HAP-1 (cell line): ENCODE results near the gene UBA5.
A peak's percentile ranks its signal among the peaks of the same experiment; 100 is the strongest.

Source experiments
- DNase-seq, 2 experiments: peaks; one replicate each; pipeline ENCODE4 v3.0.0-alpha.2; 2016 to 2020; ENCODE audit warnings: low spot score in 2 of 2
- H3K27me3 ChIP-seq: fragments of 250-450 bp; sonication (Bioruptor Pico); 2 replicates; pipeline ENCODE4 v1.5.1; 2020; ENCODE audit warnings: low read depth, mild to moderate bottlenecking, moderate library complexity
- H3K36me3 ChIP-seq: fragments of 250-450 bp; sonication (Bioruptor Pico); replicated peaks from 2 replicates; pipeline ENCODE4 v1.5.1; 2020; ENCODE audit warnings: mild to moderate bottlenecking
- H3K4me1 ChIP-seq: fragments of 250-450 bp; sonication (Bioruptor Pico); 2 replicates; pipeline ENCODE4 v1.5.1; 2020; ENCODE audit warnings: mild to moderate bottlenecking
- H3K4me3 ChIP-seq: fragments of 250-450 bp; sonication (Bioruptor Pico); 2 replicates; pipeline ENCODE4 v1.5.1; 2020; ENCODE audit warnings: mild to moderate bottlenecking, moderate library complexity
- H3K9me3 ChIP-seq: fragments of 250-450 bp; sonication (Bioruptor Pico); 2 replicates; pipeline ENCODE4 v1.5.1; 2020; ENCODE audit warnings: mild to moderate bottlenecking, moderate library complexity
- in situ Hi-C: fragments of 300-500 bp; cut with MboI; formaldehyde crosslinking; loops from 3 replicates; pipeline ENCODE4 v1.14.3; 2020; ENCODE audit warnings: low sequenced_read_pairs, inconsistent platforms, mixed read lengths

UBA5 gene

DNA sequence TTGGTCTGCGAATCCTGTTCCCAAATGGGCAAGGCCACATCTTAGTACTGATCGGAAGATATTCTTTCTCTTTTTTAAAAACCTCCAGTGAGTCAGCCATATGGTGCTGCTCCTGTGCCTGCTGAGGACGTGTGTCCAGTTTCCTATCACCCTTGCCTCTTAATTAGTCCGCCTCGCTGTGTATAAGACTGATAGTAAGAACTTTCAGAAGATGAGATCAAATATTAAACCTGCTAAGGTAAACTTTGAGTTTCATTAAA, 612 bp downstream of the UBA5 start:
- in situ Hi-C loops = no loop called here
- Histone ChIP-seq H3K9me3 (no peaks in the 10 kb centered on the region), H3K4me3 (peak overlapping the region; percentile 82), H3K27me3 (no peaks in the 10 kb centered on the region), H3K36me3 (no peaks in the 10 kb centered on the region), H3K4me1 (peaks cover 8% of the 10 kb centered on the region)
- DNase-seq = peak in 1 of 2 experiments; percentile 6

DNA sequence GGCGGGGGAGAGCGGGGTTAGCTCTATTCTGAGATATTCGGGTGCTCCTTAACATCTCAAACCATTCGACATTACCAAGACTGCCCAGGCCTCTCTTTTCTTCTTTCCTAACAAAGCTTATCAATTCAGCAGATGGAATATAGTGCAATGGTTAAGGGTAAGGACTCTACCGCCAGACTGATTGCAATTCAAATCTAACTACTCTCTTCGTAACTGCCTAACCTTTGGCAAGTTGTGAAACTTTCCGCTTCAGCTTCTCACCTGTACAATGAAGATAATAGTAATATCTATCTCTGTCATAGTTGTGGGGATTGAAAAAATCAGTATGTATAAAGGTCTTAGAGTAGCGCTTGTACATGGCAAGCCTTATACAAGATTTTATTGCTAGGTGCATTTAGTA, 972 bp downstream of the UBA5 start:
- Histone ChIP-seq H3K4me3 (peak overlapping the region; percentile 82), H3K36me3 (no peaks in the 10 kb centered on the region), H3K27me3 (no peaks in the 10 kb centered on the region), H3K4me1 (peaks cover 8% of the 10 kb centered on the region), H3K9me3 (no peaks in the 10 kb centered on the region)
- DNase-seq = no peak
- in situ Hi-C loops = no loop called here

DNA sequence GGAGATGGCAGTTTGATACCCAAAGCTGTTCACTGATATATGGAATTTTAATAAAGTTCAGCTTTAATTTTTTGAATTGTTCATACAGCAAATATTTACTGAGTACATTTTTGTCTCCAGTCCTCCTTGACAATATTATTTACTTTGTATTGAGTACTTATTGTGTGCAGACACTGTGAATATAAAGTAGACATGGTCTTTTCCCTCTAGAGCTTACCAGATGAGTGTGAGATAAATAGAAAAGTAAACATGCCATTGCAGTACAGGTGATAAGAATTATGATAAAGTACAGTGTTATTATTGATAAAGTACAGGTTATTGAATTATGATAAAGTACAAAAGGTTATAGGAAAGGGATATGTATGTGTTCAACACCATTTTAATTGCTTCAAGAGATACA, 2.1 kb downstream of the UBA5 start:
- DNase-seq = no peak
- no peaks in the 10 kb centered on the region for H3K9me3 ChIP-seq
- peaks cover 8% of the 10 kb centered on the region for H3K4me1 ChIP-seq
- in situ Hi-C loops = no loop called here
- H3K4me3 ChIP-seq = peak overlapping the region; percentile 82; the same call in 1 of the 2 replicates
- no peaks in the 10 kb centered on the region for H3K27me3 ChIP-seq
- H3K36me3 ChIP-seq = peaks cover 5% of the 10 kb centered on the region; the same call in 1 of the 2 replicates

DNA sequence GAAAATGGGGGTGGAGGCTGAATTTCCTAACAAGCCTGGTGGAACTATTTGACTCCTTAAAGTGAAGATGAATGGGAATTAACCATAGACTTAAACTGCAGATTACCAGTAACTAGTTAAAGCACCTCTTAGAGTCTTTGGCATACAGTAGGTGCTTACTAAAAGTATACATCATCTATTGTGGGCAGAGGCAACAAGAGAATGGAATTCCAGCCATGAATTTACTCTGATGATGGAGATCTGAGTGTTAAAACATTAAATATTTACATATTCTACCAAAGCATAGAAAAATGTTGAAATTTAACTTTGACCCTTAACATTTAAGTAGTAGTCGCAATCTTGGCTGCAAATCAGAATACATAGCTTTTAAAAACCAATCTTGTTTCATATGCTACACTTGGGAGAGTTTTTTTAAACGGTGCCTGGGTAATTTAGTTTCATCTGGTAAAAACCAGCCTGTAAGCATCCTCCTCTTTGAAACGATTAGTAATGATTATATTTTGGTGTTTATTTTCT, 5.2 kb downstream of the UBA5 start:
- in situ Hi-C loops = no loop called here
- H3K4me3 ChIP-seq = no peak overlapping the region
- peaks cover 12% of the 10 kb centered on the region for H3K36me3 ChIP-seq
- no peak for DNase-seq
- H3K4me1 ChIP-seq = no peaks in the 10 kb centered on the region
- H3K27me3 ChIP-seq = no peaks in the 10 kb centered on the region
- no peaks in the 10 kb centered on the region for H3K9me3 ChIP-seq

DNA sequence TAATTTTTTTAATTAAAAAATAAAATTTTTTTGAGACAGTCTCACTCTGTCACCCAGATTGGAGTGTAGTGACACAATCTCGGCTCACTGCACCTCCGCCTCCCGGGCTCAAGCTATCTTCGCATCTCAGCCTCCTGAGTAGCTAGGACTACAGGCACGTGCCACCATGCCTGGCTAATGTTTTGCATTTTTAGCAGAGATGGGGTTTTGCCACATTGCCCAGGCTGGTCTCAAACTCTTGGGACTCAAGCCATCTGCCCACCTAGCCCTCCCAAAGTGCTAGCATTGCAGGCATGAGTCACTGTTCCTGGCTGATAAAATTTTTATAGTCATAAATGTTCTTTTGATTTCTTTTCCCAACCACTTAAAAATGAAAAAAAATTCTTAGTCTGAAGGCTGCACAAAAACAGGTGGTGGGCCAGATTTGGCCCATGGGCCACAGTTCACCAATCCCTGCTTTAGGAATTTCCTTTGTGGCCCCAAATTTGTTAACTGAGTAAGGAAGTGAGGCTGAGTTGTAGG, 9.2 kb downstream of the UBA5 start:
- Histone ChIP-seq H3K4me3 (no peak overlapping the region), H3K4me1 (peaks cover 3% of the 10 kb centered on the region; the same call in 1 of the 2 replicates), H3K36me3 (peaks cover 39% of the 10 kb centered on the region), H3K27me3 (no peaks in the 10 kb centered on the region), H3K9me3 (no peaks in the 10 kb centered on the region)
- no peak for DNase-seq
- in situ Hi-C loops = no loop called here

DNA sequence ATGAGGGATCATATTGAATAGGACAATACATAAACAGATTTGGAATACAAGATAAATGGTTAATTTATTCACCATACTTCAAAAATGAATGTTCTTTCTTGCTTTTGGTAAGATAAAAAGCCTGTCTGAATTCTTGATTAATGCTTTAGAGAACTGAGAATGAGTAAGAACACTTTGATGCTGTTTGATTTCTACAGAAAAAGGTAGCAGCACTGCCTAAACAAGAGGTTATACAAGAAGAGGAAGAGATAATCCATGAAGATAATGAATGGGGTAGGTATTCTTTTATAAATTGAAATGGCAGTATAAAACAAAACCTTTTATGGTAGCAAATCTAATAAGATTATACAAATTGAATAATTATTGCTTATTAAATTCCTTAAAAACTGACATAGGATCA, 15.3 kb downstream of the UBA5 start:
- no peak overlapping the region for H3K4me3 ChIP-seq
- peaks cover 69% of the 10 kb centered on the region for H3K36me3 ChIP-seq
- DNase-seq = no peak
- H3K27me3 ChIP-seq = no peaks in the 10 kb centered on the region
- peaks cover 3% of the 10 kb centered on the region; the same call in 1 of the 2 replicates for H3K4me1 ChIP-seq
- H3K9me3 ChIP-seq = no peaks in the 10 kb centered on the region
- in situ Hi-C loops = no loop called here

DNA sequence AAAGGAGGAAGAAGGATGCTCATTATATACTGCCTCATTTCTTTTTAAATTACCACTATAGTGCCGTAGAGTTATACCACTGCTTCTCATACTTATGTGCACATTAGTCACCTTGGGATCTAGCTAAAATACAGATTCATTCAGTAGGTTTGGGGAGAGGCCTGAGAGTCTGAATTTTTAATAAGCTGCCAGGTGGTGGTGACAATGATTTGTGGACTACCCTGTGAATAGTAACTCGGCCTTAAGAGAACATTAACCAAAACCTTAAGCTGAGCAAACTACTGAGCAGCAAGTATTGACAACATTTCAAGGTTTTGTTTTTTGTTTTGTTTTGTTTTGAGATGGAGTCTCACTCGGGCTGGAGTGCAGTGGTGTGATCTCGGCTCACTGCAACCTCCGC, 19.8 kb downstream of the UBA5 start:
- no peak for DNase-seq
- H3K9me3 ChIP-seq = no peaks in the 10 kb centered on the region
- in situ Hi-C loops = no loop called here
- H3K4me1 ChIP-seq = no peaks in the 10 kb centered on the region
- H3K4me3 ChIP-seq = no peak overlapping the region
- H3K27me3 ChIP-seq = no peaks in the 10 kb centered on the region
- peaks cover 58% of the 10 kb centered on the region for H3K36me3 ChIP-seq

DNA sequence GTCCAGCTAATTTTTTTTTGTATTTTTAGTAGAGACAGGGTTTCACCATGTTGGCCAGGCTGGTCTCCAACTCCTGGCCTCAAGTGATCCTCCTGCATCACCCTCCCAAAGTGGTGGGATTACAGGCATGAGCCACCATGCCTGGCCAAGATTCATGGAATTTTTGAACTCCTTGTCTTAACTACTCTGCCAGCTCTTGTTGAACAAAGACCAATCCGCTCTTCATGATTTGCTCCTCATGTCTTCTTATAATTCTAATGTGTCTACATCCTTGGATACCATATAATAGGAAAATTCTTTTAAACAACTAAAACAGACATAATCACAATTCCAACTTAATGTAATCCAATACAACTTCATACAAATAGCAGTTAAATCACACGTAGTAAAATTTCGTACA, 21.3 kb downstream of the UBA5 start:
- Histone ChIP-seq H3K9me3 (no peaks in the 10 kb centered on the region), H3K36me3 (peaks cover 43% of the 10 kb centered on the region)

DNA sequence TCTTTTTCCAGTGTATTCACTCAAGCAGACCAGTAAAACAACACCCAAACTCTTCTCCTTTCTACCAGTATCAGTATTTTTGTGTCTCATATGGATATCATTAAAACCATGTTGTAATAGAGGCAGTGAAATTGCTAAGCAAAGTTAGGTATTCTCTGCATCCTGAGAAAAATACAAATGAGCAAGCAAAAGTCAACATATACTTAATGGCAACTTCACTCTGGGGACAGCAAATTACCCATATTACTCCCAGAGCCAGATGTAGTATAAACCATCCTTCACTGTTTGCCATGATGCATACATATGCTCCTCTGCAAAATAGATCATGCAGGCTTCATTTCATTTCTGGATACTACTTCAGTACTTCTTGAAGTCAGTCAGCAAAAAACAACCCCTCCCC, 22.1 kb downstream of the UBA5 start:
- Histone ChIP-seq H3K36me3 (peaks cover 35% of the 10 kb centered on the region), H3K4me1 (no peaks in the 10 kb centered on the region), H3K4me3 (no peak overlapping the region), H3K27me3 (no peaks in the 10 kb centered on the region), H3K9me3 (no peaks in the 10 kb centered on the region)
- no peak for DNase-seq
- in situ Hi-C loops = no loop called here

More for the DNA sequence above, 21.3 kb downstream of the UBA5 start:
- no peak for DNase-seq
- H3K27me3 ChIP-seq = no peaks in the 10 kb centered on the region
- H3K4me1 ChIP-seq = no peaks in the 10 kb centered on the region
- in situ Hi-C loops = no loop called here
- no peak overlapping the region for H3K4me3 ChIP-seq

DNA sequence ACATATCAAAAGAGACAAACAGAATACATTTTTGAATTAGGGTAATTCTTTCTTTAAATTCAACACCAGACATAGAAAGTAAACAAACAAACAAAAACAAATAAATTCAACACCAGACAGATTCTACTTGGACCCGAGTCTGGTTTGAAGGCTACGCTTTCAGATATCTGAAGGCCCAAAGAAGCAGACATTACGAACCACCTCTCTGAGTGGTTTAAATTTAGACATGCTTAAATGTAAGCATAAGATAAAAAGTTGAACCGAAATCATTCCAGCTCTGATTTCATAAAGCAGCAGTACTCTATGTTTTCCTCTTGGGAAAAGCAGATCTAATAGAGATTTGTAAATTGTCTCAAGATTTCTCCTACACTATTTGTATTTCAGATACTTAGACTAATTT, 29.9 kb downstream of the UBA5 start:
- no peaks in the 10 kb centered on the region for H3K27me3 ChIP-seq
- in situ Hi-C loops = no loop called here
- H3K36me3 ChIP-seq = peaks cover 52% of the 10 kb centered on the region
- no peaks in the 10 kb centered on the region for H3K4me1 ChIP-seq
- H3K9me3 ChIP-seq = no peaks in the 10 kb centered on the region
- DNase-seq = no peak
- H3K4me3 ChIP-seq = no peak overlapping the region

DNA sequence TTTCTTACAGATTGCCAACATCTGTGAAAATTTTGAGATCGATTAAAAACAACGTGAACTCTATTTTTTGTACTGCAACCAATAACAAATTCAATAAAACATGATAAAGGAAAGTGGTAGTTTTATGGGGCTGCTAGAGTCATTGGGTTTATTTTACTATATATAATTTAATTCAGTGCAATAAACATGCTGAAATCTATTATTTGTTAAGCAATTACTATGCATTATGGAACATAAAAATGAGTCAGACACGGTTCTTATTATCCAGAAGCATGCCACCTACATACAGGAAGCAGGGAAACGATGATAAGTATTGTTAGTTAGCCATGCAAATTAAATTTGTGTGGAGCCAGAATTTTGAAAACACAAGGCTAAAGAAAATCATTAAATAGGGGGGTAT, 34.9 kb downstream of the UBA5 start:
- H3K36me3 ChIP-seq = peaks cover 42% of the 10 kb centered on the region
- H3K4me3 ChIP-seq = no peak overlapping the region
- H3K27me3 ChIP-seq = no peaks in the 10 kb centered on the region
- H3K9me3 ChIP-seq = no peaks in the 10 kb centered on the region
- DNase-seq = no peak
- in situ Hi-C loops = no loop called here
- H3K4me1 ChIP-seq = no peaks in the 10 kb centered on the region

DNA sequence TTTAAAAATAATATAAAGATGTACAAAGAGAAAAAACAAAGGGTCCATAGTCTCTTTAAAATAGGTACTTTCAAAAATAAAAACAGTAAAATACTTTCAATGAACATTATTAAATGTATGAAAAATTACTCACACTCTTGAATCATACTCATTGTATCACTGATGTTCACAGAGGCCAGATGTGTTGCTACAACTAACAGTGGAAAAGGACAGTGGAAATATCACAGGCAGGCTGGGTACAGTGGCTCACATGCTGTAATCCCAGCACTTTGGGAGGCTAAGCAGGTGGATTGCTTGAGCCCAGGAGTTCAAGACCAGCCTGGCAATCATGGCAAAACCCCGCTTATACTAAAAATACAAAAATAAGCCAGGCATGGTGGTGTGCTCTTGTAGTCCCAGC, 35.3 kb downstream of the UBA5 start:
- H3K36me3 ChIP-seq = peaks cover 43% of the 10 kb centered on the region
- in situ Hi-C loops = no loop called here
- no peak for DNase-seq
- H3K9me3 ChIP-seq = no peaks in the 10 kb centered on the region
- H3K4me3 ChIP-seq = no peak overlapping the region
- no peaks in the 10 kb centered on the region for H3K4me1 ChIP-seq
- H3K27me3 ChIP-seq = no peaks in the 10 kb centered on the region

DNA sequence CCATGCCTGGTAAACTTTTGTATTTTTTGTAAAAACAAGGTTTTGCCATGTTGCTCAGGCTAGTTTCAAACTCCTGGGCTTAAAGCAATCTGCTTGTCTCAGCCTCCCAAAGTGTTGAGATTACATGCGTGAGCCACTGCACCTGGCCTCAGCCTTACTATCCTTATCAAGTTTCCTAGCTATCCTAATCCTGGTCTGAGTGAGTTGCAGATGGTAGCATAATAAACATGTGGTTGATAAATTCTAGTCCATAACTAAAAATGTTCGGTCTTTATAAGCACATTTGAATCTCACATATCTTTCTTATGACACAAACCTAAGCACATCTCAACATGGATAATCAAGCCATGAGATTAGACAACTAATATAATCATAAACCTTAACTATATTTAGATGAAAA, 43.6 kb downstream of the UBA5 start:
- DNase-seq = no peak
- peaks cover 26% of the 10 kb centered on the region for H3K36me3 ChIP-seq
- no peak overlapping the region for H3K4me3 ChIP-seq
- H3K4me1 ChIP-seq = no peaks in the 10 kb centered on the region
- no peaks in the 10 kb centered on the region for H3K9me3 ChIP-seq
- in situ Hi-C loops = loop anchor here (25.0 kb wide), 1 partner anchor 884 kb away; no protein-coding TSS in a partner anchor
- no peaks in the 10 kb centered on the region for H3K27me3 ChIP-seq

DNA sequence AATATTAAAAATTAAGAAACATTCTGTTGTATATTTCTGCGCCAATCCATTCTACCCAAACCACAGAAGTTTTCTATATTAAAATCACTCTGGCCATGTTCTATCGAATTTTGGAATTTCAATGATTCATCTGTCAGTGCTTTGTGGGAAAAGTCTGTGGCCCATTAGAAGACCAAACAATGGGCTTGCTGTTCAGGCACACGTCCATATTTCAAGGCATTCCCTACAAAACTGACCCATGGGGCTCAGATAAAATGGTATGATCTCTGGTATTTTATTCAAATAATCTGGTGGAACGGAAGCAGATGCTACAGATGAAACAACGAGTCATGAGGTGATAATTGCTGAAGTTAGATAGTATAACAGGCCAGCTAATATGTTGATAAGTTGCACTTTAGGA, 49.6 kb downstream of the UBA5 start:
- no peak for DNase-seq
- H3K36me3 ChIP-seq = peaks cover 6% of the 10 kb centered on the region
- no peaks in the 10 kb centered on the region for H3K9me3 ChIP-seq
- no peaks in the 10 kb centered on the region for H3K4me1 ChIP-seq
- in situ Hi-C loops = loop anchor here (25.0 kb wide), 1 partner anchor 878 kb away; no protein-coding TSS in a partner anchor
- no peaks in the 10 kb centered on the region for H3K27me3 ChIP-seq
- no peak overlapping the region for H3K4me3 ChIP-seq

DNA sequence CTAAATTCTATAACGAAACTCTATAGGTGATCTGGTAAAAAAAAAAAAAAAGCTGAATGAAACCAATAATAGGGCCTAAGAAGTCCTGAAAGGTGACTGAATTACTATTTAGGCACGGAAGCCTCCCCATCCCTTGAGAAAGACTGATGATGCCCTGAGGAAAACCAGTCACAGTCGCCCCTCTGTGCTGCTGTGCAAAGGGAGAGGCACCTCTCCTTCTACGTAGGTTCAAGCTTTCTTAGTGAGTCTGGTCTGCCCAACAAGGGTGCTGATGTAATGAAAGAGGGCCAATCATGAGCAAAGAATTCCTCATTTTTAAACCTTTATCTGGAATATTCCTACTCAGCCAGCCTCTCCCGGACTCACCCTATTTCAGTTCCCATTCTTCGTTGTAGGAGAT, 50.2 kb downstream of the UBA5 start:
- no peak for DNase-seq
- Histone ChIP-seq H3K36me3 (peaks cover 5% of the 10 kb centered on the region; the same call in 1 of the 2 replicates), H3K4me1 (no peaks in the 10 kb centered on the region), H3K4me3 (no peak overlapping the region), H3K27me3 (no peaks in the 10 kb centered on the region), H3K9me3 (no peaks in the 10 kb centered on the region)
- in situ Hi-C loops = loop anchor here (25.0 kb wide), 1 partner anchor 877 kb away; no protein-coding TSS in a partner anchor
